WTC11 (cell line): ENCODE measurements around the gene EEF2KMT. TPM values are rescaled to one million over a fixed set of nuclear protein-coding genes. Genes with fewer than 3 reads are reported as not detected.

Source experiments
- ETV6 ChIP-seq: sonication (generic); formaldehyde crosslinking; IDR thresholded peaks from 2 replicates; pipeline ENCODE4 v1.8.1; 2022; ENCODE audit warnings: mild to moderate bottlenecking, missing genetic modification reagents
- GABPB1 ChIP-seq: sonication (generic); formaldehyde crosslinking; IDR thresholded peaks from 2 replicates; pipeline ENCODE4 v1.8.1; 2023; ENCODE audit warnings: mild to moderate bottlenecking, missing genetic modification reagents
- HMGA2 ChIP-seq: fragments of 250-450 bp; sonication (Bioruptor Pico); IDR thresholded peaks from 2 replicates; pipeline ENCODE4 v1.4.0; 2021; ENCODE audit warnings: mild to moderate bottlenecking, moderate library complexity
- NFATC4 ChIP-seq: fragments of 250-450 bp; sonication (Bioruptor Pico); IDR thresholded peaks from 2 replicates; pipeline ENCODE4 v1.9.0; 2021; ENCODE audit warnings: mild to moderate bottlenecking
- NR1H2 ChIP-seq: sonication (generic); formaldehyde crosslinking; IDR thresholded peaks from 2 replicates; pipeline ENCODE4 v1.9.0; 2021; ENCODE audit warnings: mild to moderate bottlenecking, moderate library complexity, missing genetic modification reagents
- NR3C1 ChIP-seq: sonication (generic); formaldehyde crosslinking; conservative IDR thresholded peaks from 2 replicates; pipeline ENCODE4 v1.8.1; 2023; ENCODE audit warnings: low read depth, mild to moderate bottlenecking, missing genetic modification reagents
- SMAD4 ChIP-seq: sonication (generic); formaldehyde crosslinking; IDR thresholded peaks from 2 replicates; pipeline ENCODE4 v1.8.0; 2022; ENCODE audit warnings: mild to moderate bottlenecking, missing genetic modification reagents
- TEAD4 ChIP-seq: sonication (generic); formaldehyde crosslinking; IDR thresholded peaks from 2 replicates; pipeline ENCODE4 v1.8.0; 2022; ENCODE audit warnings: mild to moderate bottlenecking, missing genetic modification reagents
- TP53 ChIP-seq: sonication (generic); formaldehyde crosslinking; IDR thresholded peaks from 2 replicates; pipeline ENCODE4 v1.8.1; 2023; ENCODE audit warnings: mild to moderate bottlenecking, missing genetic modification reagents
- ZBTB21 ChIP-seq: sonication (generic); formaldehyde crosslinking; IDR thresholded peaks from 2 replicates; pipeline ENCODE4 v1.8.1; 2023; ENCODE audit warnings: mild to moderate bottlenecking, missing genetic modification reagents, borderline replicate concordance
- ZNF138 ChIP-seq: sonication (generic); formaldehyde crosslinking; conservative IDR thresholded peaks from 2 replicates; pipeline ENCODE4 v1.8.1; 2022; ENCODE audit warnings: mild to moderate bottlenecking, moderate library complexity, missing genetic modification reagents
- ZNF263 ChIP-seq: sonication (generic); formaldehyde crosslinking; IDR thresholded peaks from 2 replicates; pipeline ENCODE4 v1.8.1; 2022; ENCODE audit warnings: low read depth, mild to moderate bottlenecking, moderate library complexity, missing genetic modification reagents
- ZNF423 ChIP-seq: fragments of 250-450 bp; sonication (Bioruptor Pico); IDR thresholded peaks from 2 replicates; pipeline ENCODE4 v2.1.2; 2022; ENCODE audit warnings: mild to moderate bottlenecking, moderate library complexity
- total RNA-seq: library from RNA; stranded (reverse); gene quantifications from 3 replicates; pipeline ENCODE4 v1.2.3, GENCODE V29; 2021
- TF ChIP-seq, protein P1 (sequence below): sonication (generic); formaldehyde crosslinking; IDR thresholded peaks from 2 replicates; pipeline ENCODE4 v1.8.0; 2023; ENCODE audit warnings: missing genetic modification reagents, mild to moderate bottlenecking, borderline replicate concordance
- TF ChIP-seq, protein P2 (sequence below): sonication (generic); formaldehyde crosslinking; conservative IDR thresholded peaks from 2 replicates; pipeline ENCODE4 v1.8.1; 2023; ENCODE audit warnings: mild to moderate bottlenecking, low read depth, missing genetic modification reagents, moderate library complexity
- TF ChIP-seq, protein P3 (sequence below): sonication (generic); formaldehyde crosslinking; IDR thresholded peaks from 2 replicates; pipeline ENCODE4 v1.8.1; 2022; ENCODE audit warnings: low read depth, missing genetic modification reagents, borderline replicate concordance
- TF ChIP-seq, protein P4 (sequence below): sonication (generic); formaldehyde crosslinking; IDR thresholded peaks from 2 replicates; pipeline ENCODE4 v1.8.1; 2022; ENCODE audit warnings: missing genetic modification reagents, borderline replicate concordance
- TF ChIP-seq, protein P5 (sequence below): fragments of 250-450 bp; sonication (Bioruptor Pico); IDR thresholded peaks from 2 replicates; pipeline ENCODE4 v1.9.0; 2021; ENCODE audit warnings: mild to moderate bottlenecking, borderline replicate concordance
- TF ChIP-seq, protein P6 (sequence below): sonication (generic); formaldehyde crosslinking; IDR thresholded peaks from 2 replicates; pipeline ENCODE4 v1.8.1; 2023; ENCODE audit warnings: mild to moderate bottlenecking, missing genetic modification reagents
- TF ChIP-seq, protein P7 (sequence below): fragments of 250-450 bp; sonication (Bioruptor Pico); IDR thresholded peaks from 2 replicates; pipeline ENCODE4 v1.9.0; 2021; ENCODE audit warnings: mild to moderate bottlenecking

EEF2KMT gene
- total RNA-seq, 1 experiment from 2014 or later, result 19.6 TPM

DNA sequence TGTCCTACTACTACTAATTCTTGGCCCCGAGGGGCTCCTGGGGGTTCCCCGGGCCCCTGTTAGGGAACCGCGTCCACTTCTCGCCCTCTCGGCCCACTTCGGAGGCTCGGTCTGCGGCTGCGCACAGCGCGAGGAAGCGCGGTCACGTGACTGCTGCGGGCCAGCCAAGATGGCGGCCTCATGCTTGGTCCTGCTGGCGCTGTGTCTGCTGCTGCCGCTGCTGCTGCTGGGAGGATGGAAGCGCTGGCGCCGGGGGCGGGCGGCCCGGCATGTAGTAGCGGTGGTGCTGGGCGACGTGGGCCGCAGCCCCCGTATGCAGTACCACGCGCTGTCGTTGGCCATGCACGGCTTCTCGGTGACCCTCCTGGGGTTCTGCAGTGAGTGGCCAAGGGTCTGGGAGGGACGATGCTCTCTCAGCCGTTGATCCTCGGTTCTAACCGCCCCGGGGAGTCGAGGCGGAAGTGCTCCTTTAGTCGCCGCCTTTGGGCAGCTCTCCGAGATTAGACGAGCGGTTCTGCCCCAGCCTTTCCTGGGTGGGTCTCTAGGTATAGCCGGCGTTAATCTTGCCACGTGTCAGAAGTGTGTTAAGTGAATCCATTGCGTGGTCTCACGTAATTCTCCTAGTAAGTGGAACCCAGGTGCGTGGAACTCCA, 25.8 kb downstream of the EEF2KMT start, which contains the start of gene ALG1 (continued):
- TF ChIP-seq SMAD4 (no peak), ZBTB21 (CRISPR knock-in tag) (no peak), TEAD4 (no peak), HMGA2 (CRISPR knock-in tag) (no peak), GABPB1 (CRISPR knock-in tag) (peak; percentile 76), NFATC4 (no peak), NR3C1 (CRISPR knock-in tag) (no peak), ETV6 (CRISPR knock-in tag) (peak; percentile 83), ZNF423 (no peak), TP53 (CRISPR knock-in tag) (no peak), ZNF263 (CRISPR knock-in tag) (no peak), NR1H2 (CRISPR knock-in tag) (no peak), ZNF138 (CRISPR knock-in tag) (no peak)
- TF ChIP-seq, protein P1, sequence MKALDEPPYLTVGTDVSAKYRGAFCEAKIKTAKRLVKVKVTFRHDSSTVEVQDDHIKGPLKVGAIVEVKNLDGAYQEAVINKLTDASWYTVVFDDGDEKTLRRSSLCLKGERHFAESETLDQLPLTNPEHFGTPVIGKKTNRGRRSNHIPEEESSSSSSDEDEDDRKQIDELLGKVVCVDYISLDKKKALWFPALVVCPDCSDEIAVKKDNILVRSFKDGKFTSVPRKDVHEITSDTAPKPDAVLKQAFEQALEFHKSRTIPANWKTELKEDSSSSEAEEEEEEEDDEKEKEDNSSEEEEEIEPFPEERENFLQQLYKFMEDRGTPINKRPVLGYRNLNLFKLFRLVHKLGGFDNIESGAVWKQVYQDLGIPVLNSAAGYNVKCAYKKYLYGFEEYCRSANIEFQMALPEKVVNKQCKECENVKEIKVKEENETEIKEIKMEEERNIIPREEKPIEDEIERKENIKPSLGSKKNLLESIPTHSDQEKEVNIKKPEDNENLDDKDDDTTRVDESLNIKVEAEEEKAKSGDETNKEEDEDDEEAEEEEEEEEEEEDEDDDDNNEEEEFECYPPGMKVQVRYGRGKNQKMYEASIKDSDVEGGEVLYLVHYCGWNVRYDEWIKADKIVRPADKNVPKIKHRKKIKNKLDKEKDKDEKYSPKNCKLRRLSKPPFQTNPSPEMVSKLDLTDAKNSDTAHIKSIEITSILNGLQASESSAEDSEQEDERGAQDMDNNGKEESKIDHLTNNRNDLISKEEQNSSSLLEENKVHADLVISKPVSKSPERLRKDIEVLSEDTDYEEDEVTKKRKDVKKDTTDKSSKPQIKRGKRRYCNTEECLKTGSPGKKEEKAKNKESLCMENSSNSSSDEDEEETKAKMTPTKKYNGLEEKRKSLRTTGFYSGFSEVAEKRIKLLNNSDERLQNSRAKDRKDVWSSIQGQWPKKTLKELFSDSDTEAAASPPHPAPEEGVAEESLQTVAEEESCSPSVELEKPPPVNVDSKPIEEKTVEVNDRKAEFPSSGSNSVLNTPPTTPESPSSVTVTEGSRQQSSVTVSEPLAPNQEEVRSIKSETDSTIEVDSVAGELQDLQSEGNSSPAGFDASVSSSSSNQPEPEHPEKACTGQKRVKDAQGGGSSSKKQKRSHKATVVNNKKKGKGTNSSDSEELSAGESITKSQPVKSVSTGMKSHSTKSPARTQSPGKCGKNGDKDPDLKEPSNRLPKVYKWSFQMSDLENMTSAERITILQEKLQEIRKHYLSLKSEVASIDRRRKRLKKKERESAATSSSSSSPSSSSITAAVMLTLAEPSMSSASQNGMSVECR (CRISPR knock-in tag), result 0 out of 2 replicates have a peak, but pooled peaks have one; percentile 82
- TF ChIP-seq, protein P2, sequence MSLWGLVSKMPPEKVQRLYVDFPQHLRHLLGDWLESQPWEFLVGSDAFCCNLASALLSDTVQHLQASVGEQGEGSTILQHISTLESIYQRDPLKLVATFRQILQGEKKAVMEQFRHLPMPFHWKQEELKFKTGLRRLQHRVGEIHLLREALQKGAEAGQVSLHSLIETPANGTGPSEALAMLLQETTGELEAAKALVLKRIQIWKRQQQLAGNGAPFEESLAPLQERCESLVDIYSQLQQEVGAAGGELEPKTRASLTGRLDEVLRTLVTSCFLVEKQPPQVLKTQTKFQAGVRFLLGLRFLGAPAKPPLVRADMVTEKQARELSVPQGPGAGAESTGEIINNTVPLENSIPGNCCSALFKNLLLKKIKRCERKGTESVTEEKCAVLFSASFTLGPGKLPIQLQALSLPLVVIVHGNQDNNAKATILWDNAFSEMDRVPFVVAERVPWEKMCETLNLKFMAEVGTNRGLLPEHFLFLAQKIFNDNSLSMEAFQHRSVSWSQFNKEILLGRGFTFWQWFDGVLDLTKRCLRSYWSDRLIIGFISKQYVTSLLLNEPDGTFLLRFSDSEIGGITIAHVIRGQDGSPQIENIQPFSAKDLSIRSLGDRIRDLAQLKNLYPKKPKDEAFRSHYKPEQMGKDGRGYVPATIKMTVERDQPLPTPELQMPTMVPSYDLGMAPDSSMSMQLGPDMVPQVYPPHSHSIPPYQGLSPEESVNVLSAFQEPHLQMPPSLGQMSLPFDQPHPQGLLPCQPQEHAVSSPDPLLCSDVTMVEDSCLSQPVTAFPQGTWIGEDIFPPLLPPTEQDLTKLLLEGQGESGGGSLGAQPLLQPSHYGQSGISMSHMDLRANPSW, result no peak
- TF ChIP-seq, protein P3, sequence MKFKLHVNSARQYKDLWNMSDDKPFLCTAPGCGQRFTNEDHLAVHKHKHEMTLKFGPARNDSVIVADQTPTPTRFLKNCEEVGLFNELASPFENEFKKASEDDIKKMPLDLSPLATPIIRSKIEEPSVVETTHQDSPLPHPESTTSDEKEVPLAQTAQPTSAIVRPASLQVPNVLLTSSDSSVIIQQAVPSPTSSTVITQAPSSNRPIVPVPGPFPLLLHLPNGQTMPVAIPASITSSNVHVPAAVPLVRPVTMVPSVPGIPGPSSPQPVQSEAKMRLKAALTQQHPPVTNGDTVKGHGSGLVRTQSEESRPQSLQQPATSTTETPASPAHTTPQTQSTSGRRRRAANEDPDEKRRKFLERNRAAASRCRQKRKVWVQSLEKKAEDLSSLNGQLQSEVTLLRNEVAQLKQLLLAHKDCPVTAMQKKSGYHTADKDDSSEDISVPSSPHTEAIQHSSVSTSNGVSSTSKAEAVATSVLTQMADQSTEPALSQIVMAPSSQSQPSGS (CRISPR knock-in tag), result no peak
- TF ChIP-seq, protein P4, sequence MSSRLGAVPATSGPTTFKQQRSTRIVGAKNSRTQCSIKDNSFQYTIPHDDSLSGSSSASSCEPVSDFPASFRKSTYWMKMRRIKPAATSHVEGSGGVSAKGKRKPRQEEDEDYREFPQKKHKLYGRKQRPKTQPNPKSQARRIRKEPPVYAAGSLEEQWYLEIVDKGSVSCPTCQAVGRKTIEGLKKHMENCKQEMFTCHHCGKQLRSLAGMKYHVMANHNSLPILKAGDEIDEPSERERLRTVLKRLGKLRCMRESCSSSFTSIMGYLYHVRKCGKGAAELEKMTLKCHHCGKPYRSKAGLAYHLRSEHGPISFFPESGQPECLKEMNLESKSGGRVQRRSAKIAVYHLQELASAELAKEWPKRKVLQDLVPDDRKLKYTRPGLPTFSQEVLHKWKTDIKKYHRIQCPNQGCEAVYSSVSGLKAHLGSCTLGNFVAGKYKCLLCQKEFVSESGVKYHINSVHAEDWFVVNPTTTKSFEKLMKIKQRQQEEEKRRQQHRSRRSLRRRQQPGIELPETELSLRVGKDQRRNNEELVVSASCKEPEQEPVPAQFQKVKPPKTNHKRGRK (CRISPR knock-in tag), result no peak
- TF ChIP-seq, protein P5, sequence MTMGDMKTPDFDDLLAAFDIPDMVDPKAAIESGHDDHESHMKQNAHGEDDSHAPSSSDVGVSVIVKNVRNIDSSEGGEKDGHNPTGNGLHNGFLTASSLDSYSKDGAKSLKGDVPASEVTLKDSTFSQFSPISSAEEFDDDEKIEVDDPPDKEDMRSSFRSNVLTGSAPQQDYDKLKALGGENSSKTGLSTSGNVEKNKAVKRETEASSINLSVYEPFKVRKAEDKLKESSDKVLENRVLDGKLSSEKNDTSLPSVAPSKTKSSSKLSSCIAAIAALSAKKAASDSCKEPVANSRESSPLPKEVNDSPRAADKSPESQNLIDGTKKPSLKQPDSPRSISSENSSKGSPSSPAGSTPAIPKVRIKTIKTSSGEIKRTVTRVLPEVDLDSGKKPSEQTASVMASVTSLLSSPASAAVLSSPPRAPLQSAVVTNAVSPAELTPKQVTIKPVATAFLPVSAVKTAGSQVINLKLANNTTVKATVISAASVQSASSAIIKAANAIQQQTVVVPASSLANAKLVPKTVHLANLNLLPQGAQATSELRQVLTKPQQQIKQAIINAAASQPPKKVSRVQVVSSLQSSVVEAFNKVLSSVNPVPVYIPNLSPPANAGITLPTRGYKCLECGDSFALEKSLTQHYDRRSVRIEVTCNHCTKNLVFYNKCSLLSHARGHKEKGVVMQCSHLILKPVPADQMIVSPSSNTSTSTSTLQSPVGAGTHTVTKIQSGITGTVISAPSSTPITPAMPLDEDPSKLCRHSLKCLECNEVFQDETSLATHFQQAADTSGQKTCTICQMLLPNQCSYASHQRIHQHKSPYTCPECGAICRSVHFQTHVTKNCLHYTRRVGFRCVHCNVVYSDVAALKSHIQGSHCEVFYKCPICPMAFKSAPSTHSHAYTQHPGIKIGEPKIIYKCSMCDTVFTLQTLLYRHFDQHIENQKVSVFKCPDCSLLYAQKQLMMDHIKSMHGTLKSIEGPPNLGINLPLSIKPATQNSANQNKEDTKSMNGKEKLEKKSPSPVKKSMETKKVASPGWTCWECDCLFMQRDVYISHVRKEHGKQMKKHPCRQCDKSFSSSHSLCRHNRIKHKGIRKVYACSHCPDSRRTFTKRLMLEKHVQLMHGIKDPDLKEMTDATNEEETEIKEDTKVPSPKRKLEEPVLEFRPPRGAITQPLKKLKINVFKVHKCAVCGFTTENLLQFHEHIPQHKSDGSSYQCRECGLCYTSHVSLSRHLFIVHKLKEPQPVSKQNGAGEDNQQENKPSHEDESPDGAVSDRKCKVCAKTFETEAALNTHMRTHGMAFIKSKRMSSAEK (CRISPR knock-in tag), result no peak
- TF ChIP-seq, protein P6, sequence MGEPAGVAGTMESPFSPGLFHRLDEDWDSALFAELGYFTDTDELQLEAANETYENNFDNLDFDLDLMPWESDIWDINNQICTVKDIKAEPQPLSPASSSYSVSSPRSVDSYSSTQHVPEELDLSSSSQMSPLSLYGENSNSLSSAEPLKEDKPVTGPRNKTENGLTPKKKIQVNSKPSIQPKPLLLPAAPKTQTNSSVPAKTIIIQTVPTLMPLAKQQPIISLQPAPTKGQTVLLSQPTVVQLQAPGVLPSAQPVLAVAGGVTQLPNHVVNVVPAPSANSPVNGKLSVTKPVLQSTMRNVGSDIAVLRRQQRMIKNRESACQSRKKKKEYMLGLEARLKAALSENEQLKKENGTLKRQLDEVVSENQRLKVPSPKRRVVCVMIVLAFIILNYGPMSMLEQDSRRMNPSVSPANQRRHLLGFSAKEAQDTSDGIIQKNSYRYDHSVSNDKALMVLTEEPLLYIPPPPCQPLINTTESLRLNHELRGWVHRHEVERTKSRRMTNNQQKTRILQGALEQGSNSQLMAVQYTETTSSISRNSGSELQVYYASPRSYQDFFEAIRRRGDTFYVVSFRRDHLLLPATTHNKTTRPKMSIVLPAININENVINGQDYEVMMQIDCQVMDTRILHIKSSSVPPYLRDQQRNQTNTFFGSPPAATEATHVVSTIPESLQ (CRISPR knock-in tag), result no peak
- TF ChIP-seq, protein P7, sequence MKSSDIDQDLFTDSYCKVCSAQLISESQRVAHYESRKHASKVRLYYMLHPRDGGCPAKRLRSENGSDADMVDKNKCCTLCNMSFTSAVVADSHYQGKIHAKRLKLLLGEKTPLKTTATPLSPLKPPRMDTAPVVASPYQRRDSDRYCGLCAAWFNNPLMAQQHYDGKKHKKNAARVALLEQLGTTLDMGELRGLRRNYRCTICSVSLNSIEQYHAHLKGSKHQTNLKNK (CRISPR knock-in tag), result no peak
